HepG2 (cell line): ENCODE data around the gene TGM2. TPM values are rescaled to one million over a fixed set of nuclear protein-coding genes. Genes with fewer than 3 reads are reported as not detected.
A peak's percentile ranks its signal among the peaks of the same experiment; 100 is the strongest.

Experiments used
- ASH2L ChIP-seq: fragments of 300-600, 200-600 bp; sonication (generic); IDR thresholded peaks from 2 replicates; pipeline ENCODE4 v1.7.0; 2017; ENCODE audit warnings: low read depth, mild to moderate bottlenecking, moderate library complexity, mixed read lengths, low read length; ENCODE audit not compliant: insufficient read length
- ATF1 ChIP-seq: IDR thresholded peaks from 2 replicates; pipeline ENCODE4 v1.6.1; 2016; ENCODE audit warnings: mild to moderate bottlenecking, control low read depth
- DNMT3B ChIP-seq: conservative IDR thresholded peaks from 2 replicates; pipeline ENCODE4 v1.6.1; 2016; ENCODE audit warnings: missing biosample characterization, control low read depth
- DRAP1 ChIP-seq: IDR thresholded peaks from 2 replicates; pipeline ENCODE4 v1.6.1; 2016; ENCODE audit warnings: missing genetic modification reagents, missing compliant biosample characterization
- FOXC1 ChIP-seq: sonication (generic); formaldehyde crosslinking; IDR thresholded peaks from 2 replicates; pipeline ENCODE4 v1.8.0; 2022; ENCODE audit warnings: mild to moderate bottlenecking, missing genetic modification reagents, borderline replicate concordance
- HNRNPH1 ChIP-seq: fragments of 200-400 bp; formaldehyde crosslinking; optimal IDR thresholded peaks from 2 replicates; pipeline ENCODE3; 2017; ENCODE audit warnings: mild to moderate bottlenecking, low read depth, low read length
- KDM2A ChIP-seq: sonication (generic); formaldehyde crosslinking; IDR thresholded peaks from 2 replicates; pipeline ENCODE4 v1.4.0; 2020; ENCODE audit warnings: low read depth, missing genetic modification reagents, borderline replicate concordance
- LRRFIP1 ChIP-seq: sonication (generic); formaldehyde crosslinking; conservative IDR thresholded peaks from 2 replicates; pipeline ENCODE4 v1.4.0; 2020; ENCODE audit warnings: missing genetic modification reagents
- MATR3 ChIP-seq: sonication (generic); formaldehyde crosslinking; IDR thresholded peaks from 2 replicates; pipeline ENCODE4 v1.4.0; 2020; ENCODE audit warnings: missing genetic modification reagents
- MBD4 ChIP-seq: IDR thresholded peaks from 2 replicates; pipeline ENCODE4 v1.6.1; 2012; ENCODE audit warnings: low read length, inconsistent platforms, borderline replicate concordance
- NFRKB ChIP-seq: fragments of 450-650 bp; IDR thresholded peaks from 2 replicates; pipeline ENCODE4 v1.6.1; 2017
- PBX2 ChIP-seq: IDR thresholded peaks from 2 replicates; pipeline ENCODE4 v1.6.1; 2016; ENCODE audit warnings: control low read depth
- SALL2 ChIP-seq: sonication (generic); formaldehyde crosslinking; IDR thresholded peaks from 2 replicates; pipeline ENCODE4 v1.8.1; 2023; ENCODE audit warnings: mild to moderate bottlenecking, missing genetic modification reagents, inconsistent platforms
- TCF7L2 ChIP-seq: IDR thresholded peaks from 2 replicates; pipeline ENCODE4 v1.6.1; 2011; ENCODE audit warnings: mild to moderate bottlenecking, low read depth, low read length, moderate library complexity
- TOE1 ChIP-seq: sonication (generic); formaldehyde crosslinking; IDR thresholded peaks from 2 replicates; pipeline ENCODE4 v1.4.0; 2020; ENCODE audit warnings: mild to moderate bottlenecking, missing genetic modification reagents
- ZBTB21 ChIP-seq: sonication (generic); formaldehyde crosslinking; IDR thresholded peaks from 2 replicates; pipeline ENCODE4 v1.4.0; 2020; ENCODE audit warnings: missing genetic modification reagents
- ZBTB43 ChIP-seq: sonication (generic); formaldehyde crosslinking; conservative IDR thresholded peaks from 2 replicates; pipeline ENCODE4 v1.4.0; 2020; ENCODE audit warnings: missing genetic modification reagents
- ZFP36L2 ChIP-seq: sonication (generic); formaldehyde crosslinking; IDR thresholded peaks from 2 replicates; pipeline ENCODE4 v1.4.0; 2020; ENCODE audit warnings: missing genetic modification reagents
- ZIK1 ChIP-seq: sonication (generic); formaldehyde crosslinking; IDR thresholded peaks from 2 replicates; pipeline ENCODE4 v1.5.0; 2020; ENCODE audit warnings: mild to moderate bottlenecking, low read depth, missing genetic modification reagents, borderline replicate concordance
- ZNF607 ChIP-seq: sonication (generic); formaldehyde crosslinking; IDR thresholded peaks from 2 replicates; pipeline ENCODE4 v1.5.1; 2020; ENCODE audit warnings: missing genetic modification reagents, mild to moderate bottlenecking, borderline replicate concordance
- ZNF703 ChIP-seq: sonication (generic); formaldehyde crosslinking; IDR thresholded peaks from 2 replicates; pipeline ENCODE4 v1.5.1; 2020; ENCODE audit warnings: missing genetic modification reagents, mild to moderate bottlenecking, moderate library complexity, borderline replicate concordance
- ZNF839 ChIP-seq: sonication (generic); formaldehyde crosslinking; IDR thresholded peaks from 2 replicates; pipeline ENCODE4 v1.4.0; 2020; ENCODE audit warnings: missing genetic modification reagents, mild to moderate bottlenecking, borderline replicate concordance
- polyA plus RNA-seq, 8 experiments: library from polyadenylated mRNA; depleted of rRNA in 3 of 8; stranded (reverse) in 7 of 8; unstranded in 1 of 8; fragments of >200 nt; fragmentation: Illumina TruSeq in 4 of 8; extraction: Trizol in 4 of 8; gene quantifications; 2 replicates each; pipeline versions ENCODE4 v1.2.1 to v1.2.3, GENCODE V29; 2011 to 2016; ENCODE audit warnings: low read depth in 4 of 8, missing spikeins in 1 of 8, mixed read lengths in 1 of 8; ENCODE audit not compliant: insufficient read depth in 1 of 8
- total RNA-seq, 5 experiments: library from RNA; depleted of rRNA; stranded (reverse); fragments of >200 nt; fragmentation: Illumina TruSeq; extraction: Trizol; gene quantifications; 2 replicates each; pipeline ENCODE4 v1.2.3, GENCODE V29; 2016; ENCODE audit warnings: low read depth in 1 of 5

The TGM2 gene
- total and polyA plus RNA-seq, 2 of the 13 experiments (the other 11 are each of a cell fraction or from before 2014, with no cell fraction given): 4.2 to 46.4 TPM

- TF ChIP-seq ZBTB21 (CRISPR knock-in tag) (0 out of 2 replicates have a peak, but pooled peaks have one; percentile 14), ZIK1 (CRISPR knock-in tag) (no peak), KDM2A (CRISPR knock-in tag) (peak; percentile 36; the same call in 1 of the 2 replicates), FOXC1 (CRISPR knock-in tag) (peak; percentile 78; the same call in 1 of the 2 replicates), MBD4 (no peak), TCF7L2 (no peak), DRAP1 (CRISPR knock-in tag) (peak; percentile 10), ZFP36L2 (CRISPR knock-in tag) (no peak), LRRFIP1 (CRISPR knock-in tag) (no peak), ZNF839 (CRISPR knock-in tag) (no peak), ZNF703 (CRISPR knock-in tag) (peak; percentile 59; the same call in 1 of the 2 replicates), ZBTB43 (CRISPR knock-in tag) (no peak), ZNF607 (CRISPR knock-in tag) (no peak), TOE1 (CRISPR knock-in tag) (no peak), DNMT3B (CRISPR knock-in tag) (no peak; the same call in 1 of the 2 replicates), NFRKB (no peak), HNRNPH1 (no peak), ATF1 (no peak), MATR3 (CRISPR knock-in tag) (no peak), SALL2 (CRISPR knock-in tag) (no peak), PBX2 (no peak), ASH2L (peak; percentile 33)
Observed at GRCh38 chr20:38125157-38126056, 39.7 kb downstream of the TGM2 start (continued).
